B cell (primary cell): ENCODE measurements around the gene TFB1M. TPM values are rescaled to one million over a fixed set of nuclear protein-coding genes. Genes with fewer than 3 reads are reported as not detected.

Experiments
- ATAC-seq: fragments of 200-7000 bp; cut with Tn5 transposase; one replicate; pipeline ENCODE4 v1.10.0; 2021; ENCODE audit warnings: low read depth, mild to moderate bottlenecking, moderate number of reproducible peaks, moderate library complexity
- CTCF ChIA-PET: fragments of 350-600 bp; sonication (Branson Sonifier 250); formaldehyde crosslinking; loops from one replicate; lab custom pipeline; 2021; ENCODE audit warnings: antibody characterized with exemption, inconsistent platforms; lab: Charles Lee
- POLR2A ChIA-PET: fragments of 350-600 bp; sonication (Branson Sonifier 250); formaldehyde crosslinking; loops from one replicate; lab custom pipeline; 2021; ENCODE audit warnings: antibody characterized with exemption; lab: Charles Lee
- DNase-seq: peaks from one replicate; pipeline ENCODE4 v3.0.0; 2013
- H2AFZ ChIP-seq: 2 replicates; pipeline ENCODE4 v1.6.1; 2012; ENCODE audit warnings: mild to moderate bottlenecking, low read depth, low read length; ENCODE audit not compliant: insufficient read depth, poor library complexity, severe bottlenecking
- H3K27ac ChIP-seq, 2 donors: 1 replicate in 1 of 2; 2 replicates in 1 of 2; pipeline ENCODE4 v1.5.1; 2012 to 2013; ENCODE audit warnings: low read length in 2 of 2, mild to moderate bottlenecking in 2 of 2, moderate library complexity in 1 of 2
- H3K27me3 ChIP-seq, 4 experiments: fragments of 200-600 bp in 1 of 4; sonication (generic) in 1 of 4; replicated peaks in 1 of 4; 1 replicate in 2 of 4; 2 replicates in 2 of 4; pipeline versions ENCODE4 v1.6.1 to v1.7.0; 2013 to 2016; ENCODE audit warnings: low read length in 3 of 4, mild to moderate bottlenecking in 2 of 4, mixed read lengths in 1 of 4, moderate library complexity in 1 of 4; ENCODE audit not compliant: insufficient read depth in 4 of 4, control insufficient read depth in 3 of 4; ENCODE audit errors: control extremely low read depth in 1 of 4
- H3K36me3 ChIP-seq, 2 experiments: replicated peaks in 1 of 2; 1 replicate in 1 of 2; 2 replicates in 1 of 2; pipeline versions ENCODE4 v1.6.1 to v1.7.1; 2013; ENCODE audit warnings: low read length in 1 of 2; ENCODE audit not compliant: insufficient read depth in 2 of 2, control insufficient read depth in 1 of 2; ENCODE audit errors: control extremely low read depth in 1 of 2, extremely low read depth in 1 of 2
- H3K4me1 ChIP-seq, 2 donors: fragments of 200-600 bp in 1 of 2; sonication (generic) in 1 of 2; 1 replicate in 1 of 2; 2 replicates in 1 of 2; pipeline versions ENCODE4 v1.5.1 to v1.6.1; 2013 to 2017; ENCODE audit warnings: low read length in 2 of 2; ENCODE audit not compliant: control insufficient read depth in 2 of 2, insufficient read depth in 2 of 2
- H3K4me2 ChIP-seq: replicated peaks from 2 replicates; pipeline ENCODE3; 2012; ENCODE audit warnings: mild to moderate bottlenecking, low read depth, low read length; ENCODE audit not compliant: poor library complexity, severe bottlenecking
- H3K4me3 ChIP-seq, 5 experiments: fragments of 200-600 bp in 1 of 5; sonication (generic) in 1 of 5; 1 replicate in 3 of 5; 2 replicates in 2 of 5; pipeline versions ENCODE4 v1.5.1 to v1.7.0; 2011 to 2016; ENCODE audit warnings: low read length in 4 of 5, mild to moderate bottlenecking in 4 of 5, low read depth in 2 of 5, control low read depth in 1 of 5, moderate library complexity in 1 of 5; ENCODE audit not compliant: insufficient read depth in 1 of 5; ENCODE audit errors: control extremely low read depth in 1 of 5, extremely low read depth in 1 of 5
- H3K79me2 ChIP-seq: fragments of 200-600 bp; sonication (generic); one replicate; pipeline ENCODE4 v1.6.0; 2016; ENCODE audit warnings: low read length; ENCODE audit not compliant: control insufficient read depth, insufficient read depth
- H3K9ac ChIP-seq: fragments of 200-600 bp; sonication (generic); 2 replicates; pipeline ENCODE4 v1.6.1; 2017; ENCODE audit warnings: mild to moderate bottlenecking, low read length, moderate library complexity
- H3K9me3 ChIP-seq, 3 donors: one replicate each; pipeline versions ENCODE4 v1.6.1 to v1.7.1; 2013; ENCODE audit warnings: low read length in 2 of 3; ENCODE audit not compliant: control insufficient read depth in 2 of 3, insufficient read depth in 1 of 3; ENCODE audit errors: control extremely low read depth in 1 of 3
- H4K20me1 ChIP-seq: 2 replicates; pipeline ENCODE4 v1.6.0; 2012; ENCODE audit warnings: mild to moderate bottlenecking, low read length; ENCODE audit not compliant: insufficient read depth, control insufficient read depth, poor library complexity, severe bottlenecking
- H3K27ac Mint-ChIP-seq: one replicate; pipeline ENCODE4 v1.8.0; 2021; ENCODE audit warnings: mixed read lengths
- H3K27me3 Mint-ChIP-seq: one replicate; pipeline ENCODE4 v1.8.0; 2021; ENCODE audit warnings: mixed read lengths
- H3K4me1 Mint-ChIP-seq: one replicate; pipeline ENCODE4 v1.8.0; 2021; ENCODE audit warnings: mixed read lengths
- H3K4me3 Mint-ChIP-seq: one replicate; pipeline ENCODE4 v1.8.0; 2021; ENCODE audit warnings: mixed read lengths
- H3K9me3 Mint-ChIP-seq: one replicate; pipeline ENCODE4 v1.8.0; 2022; ENCODE audit warnings: mixed read lengths; ENCODE audit not compliant: insufficient read depth
- CTCF ChIP-seq: fragments of 200-600 bp; IDR thresholded peaks from one replicate; pipeline ENCODE4 v1.8.0; 2022; ENCODE audit warnings: antibody characterized with exemption, mild to moderate bottlenecking
- EZH2 ChIP-seq: IDR thresholded peaks from 2 replicates; pipeline ENCODE4 v1.6.1; 2012; ENCODE audit warnings: borderline replicate concordance, low read depth, mild to moderate bottlenecking, moderate library complexity, low read length; ENCODE audit not compliant: insufficient read depth, poor library complexity, severe bottlenecking
- WGBS: methylation state at CpG from one replicate; pipeline ENCODE4 v1.1.5; 2013; ENCODE audit warnings: missing lambda C conversion rate; ENCODE audit not compliant: insufficient coverage; 5-methylcytosine and 5-hydroxymethylcytosine counted together
- intact Hi-C: fragments of 100-400 bp; cut with micrococcal nuclease; formaldehyde crosslinking; loops from one replicate; pipeline ENCODE4 v1.10.0; 2022
- polyA plus RNA-seq: library from polyadenylated mRNA; depleted of rRNA; stranded (reverse); fragments of >200 nt; gene quantifications from 2 replicates; pipeline ENCODE4 v1.2.3, GENCODE V29; 2012
- total RNA-seq, 2 donors: library from RNA; stranded (reverse); fragments of 120-200 nt in 1 of 2; gene quantifications; 1 replicate in 1 of 2; 2 replicates in 1 of 2; pipeline versions ENCODE4 v1.2.3 to v1.2.4, GENCODE V29; 2013 to 2022

TFB1M gene
- total and polyA plus RNA-seq, 2 donors (not counting 1 experiment from before 2014, with no cell fraction given): 18.6 to 49.9 TPM

GRCh38 chr6:155244434-155244833 is 69.8 kb downstream of the TFB1M start:
- Histone ChIP-seq H3K79me2 (no peaks in the 10 kb centered on the region), H4K20me1 (no peaks in the 10 kb centered on the region), H3K27me3 (no peaks in the 10 kb centered on the region), H3K9me3 (peaks cover 0 to 3% (median 0%) of the 10 kb centered on the region in 3 donors), H3K4me3 (no peak overlapping the region), H3K4me1 (no peaks in the 10 kb centered on the region), H3K9ac (no peak overlapping the region), H3K27ac (no peak overlapping the region), H3K36me3 (peaks cover 0 to 3% of the 10 kb centered on the region in 2 experiments), H2AFZ (no peak overlapping the region), H3K4me2 (no peak overlapping the region)
- ChIA-PET POLR2A (no interaction called here), CTCF (interaction anchor here (4.4 kb wide), 1 partner anchor 67 kb away, joined by 22 read pairs; no protein-coding TSS in a partner anchor)
- no peaks in the 10 kb centered on the region for H3K9me3 Mint-ChIP-seq
- peaks cover 2% of the 10 kb centered on the region for H3K4me1 Mint-ChIP-seq
- no peaks in the 10 kb centered on the region for H3K27me3 Mint-ChIP-seq
- no peak overlapping the region for H3K4me3 Mint-ChIP-seq
- ATAC-seq (no peak), DNase-seq (no peak)
- WGBS: no CpG with 5 or more reads among the region's 4 CpGs
- TF ChIP-seq CTCF: no peak
- intact Hi-C loops: no loop called here
- no peak overlapping the region for H3K27ac Mint-ChIP-seq

GRCh38 chr6:155241966-155242365 is 72.3 kb downstream of the TFB1M start:
- H3K4me3 Mint-ChIP-seq: no peak overlapping the region
- no peak overlapping the region for H3K4me3 ChIP-seq
- no peaks in the 10 kb centered on the region for H3K4me1 ChIP-seq
- no peaks in the 10 kb centered on the region for H3K79me2 ChIP-seq
- H4K20me1 ChIP-seq: no peaks in the 10 kb centered on the region
- H3K27me3 ChIP-seq: no peaks in the 10 kb centered on the region
- H3K36me3 ChIP-seq: no peaks in the 10 kb centered on the region
- no peaks in the 10 kb centered on the region for H3K27me3 Mint-ChIP-seq
- POLR2A ChIA-PET: no interaction called here
- H3K4me2 ChIP-seq: no peak overlapping the region
- DNase-seq (no peak), ATAC-seq (no peak)
- H3K9me3 ChIP-seq: peaks cover 0 to 10% (median 0%) of the 10 kb centered on the region in 3 donors
- intact Hi-C loops: no loop called here
- H3K9ac ChIP-seq: no peak overlapping the region
- H3K9me3 Mint-ChIP-seq: peaks cover 2% of the 10 kb centered on the region
- H3K4me1 Mint-ChIP-seq: no peaks in the 10 kb centered on the region
- TF ChIP-seq EZH2: no peak
- TF ChIP-seq CTCF: no peak
- CTCF ChIA-PET: interaction anchor here (4.4 kb wide), 1 partner anchor 64 kb away, joined by 22 read pairs; no protein-coding TSS in a partner anchor
- no peak overlapping the region for H3K27ac ChIP-seq
- 96% methylated on average over 7 of the region's 8 CpGs for WGBS
- H3K27ac Mint-ChIP-seq: no peak overlapping the region
- no peak overlapping the region for H2AFZ ChIP-seq
